Prostate gland (tissue), 2 donors: ENCODE data around the gene TOB1.

Experiments used
- POLR2A ChIP-seq: fragments of 450-650 bp; IDR thresholded peaks from one replicate; pipeline ENCODE4 v1.6.1; 2016; ENCODE audit warnings: antibody characterized with exemption, mild to moderate bottlenecking
- POLR2AphosphoS5 ChIP-seq: sonication (generic); formaldehyde crosslinking; IDR thresholded peaks from one replicate; pipeline ENCODE4 v1.6.1; 2017; ENCODE audit warnings: antibody characterized with exemption
- TF ChIP-seq, protein P1 (sequence below), 4 experiments: fragments of 200-600 bp in 2 of 4; fragments of 450-650 bp in 2 of 4; sonication (generic) in 2 of 4; IDR thresholded peaks; 1 replicate in 3 of 4; 2 replicates in 1 of 4; pipeline ENCODE4 v1.5.1; 2016 to 2019; ENCODE audit warnings: antibody characterized with exemption in 4 of 4, mild to moderate bottlenecking in 2 of 4, moderate library complexity in 2 of 4

DNA sequence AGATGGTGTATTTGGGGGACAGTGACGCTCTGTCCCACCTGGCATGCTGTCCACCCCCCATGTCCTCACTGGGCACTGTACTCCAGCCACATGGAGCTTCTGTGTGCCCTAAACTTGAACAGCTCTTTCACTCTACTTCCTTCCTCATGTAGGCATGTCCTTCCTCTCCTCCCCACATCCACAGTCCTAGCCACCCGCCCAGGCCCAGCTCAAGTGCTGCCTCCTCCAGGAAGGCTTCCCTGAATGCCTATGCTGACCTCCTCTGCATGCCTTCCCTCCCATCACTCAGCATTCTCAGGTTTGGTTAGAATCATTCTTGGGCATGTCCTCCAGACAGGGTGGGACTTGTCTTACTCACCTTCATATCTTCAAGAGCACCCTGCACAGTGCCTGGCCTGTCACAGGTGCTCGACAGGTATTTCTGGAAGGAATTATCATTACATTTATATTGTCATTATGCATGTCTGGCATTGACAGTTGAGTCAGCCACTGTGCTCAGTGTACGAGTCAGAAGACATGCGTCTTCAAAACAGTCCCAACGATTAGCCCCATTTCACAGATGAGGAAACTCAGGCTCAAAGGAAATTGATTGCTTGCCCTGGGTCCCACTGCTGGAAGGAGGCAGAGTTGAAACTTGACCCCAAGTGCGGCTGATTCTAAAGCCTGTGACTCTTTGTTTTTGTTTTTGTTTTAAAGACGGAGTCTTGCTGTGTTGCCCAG lies 42.1 kb upstream of the TOB1 start:
- TF ChIP-seq, protein P1, sequence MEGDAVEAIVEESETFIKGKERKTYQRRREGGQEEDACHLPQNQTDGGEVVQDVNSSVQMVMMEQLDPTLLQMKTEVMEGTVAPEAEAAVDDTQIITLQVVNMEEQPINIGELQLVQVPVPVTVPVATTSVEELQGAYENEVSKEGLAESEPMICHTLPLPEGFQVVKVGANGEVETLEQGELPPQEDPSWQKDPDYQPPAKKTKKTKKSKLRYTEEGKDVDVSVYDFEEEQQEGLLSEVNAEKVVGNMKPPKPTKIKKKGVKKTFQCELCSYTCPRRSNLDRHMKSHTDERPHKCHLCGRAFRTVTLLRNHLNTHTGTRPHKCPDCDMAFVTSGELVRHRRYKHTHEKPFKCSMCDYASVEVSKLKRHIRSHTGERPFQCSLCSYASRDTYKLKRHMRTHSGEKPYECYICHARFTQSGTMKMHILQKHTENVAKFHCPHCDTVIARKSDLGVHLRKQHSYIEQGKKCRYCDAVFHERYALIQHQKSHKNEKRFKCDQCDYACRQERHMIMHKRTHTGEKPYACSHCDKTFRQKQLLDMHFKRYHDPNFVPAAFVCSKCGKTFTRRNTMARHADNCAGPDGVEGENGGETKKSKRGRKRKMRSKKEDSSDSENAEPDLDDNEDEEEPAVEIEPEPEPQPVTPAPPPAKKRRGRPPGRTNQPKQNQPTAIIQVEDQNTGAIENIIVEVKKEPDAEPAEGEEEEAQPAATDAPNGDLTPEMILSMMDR (IDR thresholded peaks at IDR 0.05), result no peak
- TF ChIP-seq POLR2A (no peak), POLR2AphosphoS5 (no peak)
